ENCODE data around the gene ADAM15. TPM values are rescaled to one million over a fixed set of nuclear protein-coding genes. Genes with fewer than 3 reads are reported as not detected.

Gene ADAM15
- polyA plus RNA-seq, 2 of the 4 experiments (the other 2 are of a cell fraction): 25.6 to 33.0 TPM

DNA sequence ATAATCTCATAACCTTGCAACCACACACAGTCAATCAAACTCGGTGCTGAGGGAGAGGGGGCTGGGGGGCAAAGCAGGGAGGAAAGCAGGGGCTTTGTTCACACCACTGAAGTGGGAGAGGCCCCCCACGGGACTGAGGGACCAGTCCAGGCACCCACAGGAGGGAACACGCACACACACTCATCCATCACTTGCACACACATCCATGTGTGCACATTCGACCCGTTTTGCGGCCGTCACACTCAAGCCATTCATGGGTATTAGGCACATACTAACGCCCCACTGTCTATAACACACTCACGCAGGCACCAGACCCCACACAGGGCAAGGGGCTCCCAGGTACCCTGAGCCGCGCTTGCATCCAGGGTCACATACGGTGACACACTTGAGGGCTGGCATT lies 41.5 kb downstream of the ADAM15 start:
- CTCF ChIA-PET: interaction anchor here (2.0 to 13.8 kb wide), 7 partner anchors 13 to 80 kb away, joined by 8 to 384 read pairs (median 67); partner anchors contain the start of genes EFNA1, EFNA4, KRTCAP2 and SLC50A1
- POLR2A ChIA-PET: interaction anchor here (0.6 kb wide), 1 partner anchor 237 kb away, joined by 3 read pairs; no protein-coding TSS in a partner anchor
- WGBS (ENCODE audit: missing lambda C conversion rate): 80% methylated on average over 12 of the region's 12 CpGs
- Histone ChIP-seq H3K4me2 (no peak overlapping the region), H3K4me1 (peaks cover 12% of the 10 kb centered on the region), H3K4me3 (no peak overlapping the region), H3K27ac (no peak overlapping the region), H3K9me3 (no peaks in the 10 kb centered on the region)
- ATAC-seq (no peak), FAIRE-seq (no peak), DNase-seq (ENCODE audit: low read depth in 1 of 2, low spot score in 1 of 2) (no peak)
- TF ChIP-seq TP53 (CRISPR knock-in tag; IDR thresholded peaks at IDR 0.05) (no peak), ZSCAN20 (CRISPR knock-in tag; IDR thresholded peaks at IDR 0.05) (no peak)
- TF ChIP-seq, protein P1, sequence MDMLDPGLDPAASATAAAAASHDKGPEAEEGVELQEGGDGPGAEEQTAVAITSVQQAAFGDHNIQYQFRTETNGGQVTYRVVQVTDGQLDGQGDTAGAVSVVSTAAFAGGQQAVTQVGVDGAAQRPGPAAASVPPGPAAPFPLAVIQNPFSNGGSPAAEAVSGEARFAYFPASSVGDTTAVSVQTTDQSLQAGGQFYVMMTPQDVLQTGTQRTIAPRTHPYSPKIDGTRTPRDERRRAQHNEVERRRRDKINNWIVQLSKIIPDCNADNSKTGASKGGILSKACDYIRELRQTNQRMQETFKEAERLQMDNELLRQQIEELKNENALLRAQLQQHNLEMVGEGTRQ (IDR thresholded peaks at IDR 0.05): no peak
- TF ChIP-seq, protein P2, sequence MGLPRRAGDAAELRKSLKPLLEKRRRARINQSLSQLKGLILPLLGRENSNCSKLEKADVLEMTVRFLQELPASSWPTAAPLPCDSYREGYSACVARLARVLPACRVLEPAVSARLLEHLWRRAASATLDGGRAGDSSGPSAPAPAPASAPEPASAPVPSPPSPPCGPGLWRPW (IDR thresholded peaks at IDR 0.05): no peak

DNA sequence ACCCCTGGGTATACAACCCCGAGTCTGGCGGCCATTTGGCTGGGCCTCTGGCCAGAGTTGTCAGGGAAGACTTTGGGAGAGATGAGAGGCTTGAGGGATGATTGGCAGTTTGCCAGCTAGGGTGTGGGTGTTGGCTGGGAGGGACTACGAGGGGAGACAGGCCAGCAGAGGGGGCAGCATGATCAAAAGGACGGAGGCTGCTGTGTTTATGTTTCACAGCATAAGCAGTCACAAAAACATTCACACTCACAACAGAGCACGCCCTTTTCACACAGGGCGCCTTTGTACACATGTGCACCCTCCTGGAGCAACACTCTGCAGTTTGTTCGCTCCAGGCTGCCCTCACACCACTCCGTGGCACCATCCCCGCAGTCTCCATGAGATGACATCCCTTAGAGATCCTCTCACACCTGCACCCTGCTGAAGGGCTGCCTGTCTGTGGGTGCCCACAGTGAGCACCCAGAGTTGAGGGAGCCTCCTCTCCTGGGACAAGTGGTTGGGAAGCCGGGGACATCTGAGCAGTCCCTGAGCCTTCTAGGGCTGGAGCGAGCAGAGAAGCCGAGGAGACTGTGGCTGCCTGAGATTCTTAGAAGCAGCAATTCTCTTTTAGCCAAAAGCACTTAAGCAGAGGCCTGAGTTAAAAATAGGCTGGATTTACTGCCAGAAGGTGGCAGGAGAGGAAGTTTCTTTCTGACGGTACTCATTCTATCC lies 43.0 kb downstream of the ADAM15 start:
- ChIA-PET CTCF (interaction anchor here (2.4 to 13.8 kb wide), 5 partner anchors 8 to 79 kb away, joined by 22 to 384 read pairs (median 175); partner anchors contain the start of genes EFNA1, KRTCAP2, SLC50A1 and TRIM46), POLR2A (no interaction called here)
- Histone ChIP-seq H3K27ac (peak overlapping the region in 1 of 2 experiments; percentile 41; a peak in 2 of 6 replicates), H3K9me3 (no peaks in the 10 kb centered on the region), H3K4me3 (no peak overlapping the region), H3K4me1 (peaks cover 12% of the 10 kb centered on the region), H3K4me2 (peak overlapping the region; percentile 43)
- DNase-seq (ENCODE audit: low read depth in 1 of 2, low spot score in 1 of 2): peak in 1 of 2 experiments; percentile 66
- WGBS (ENCODE audit: missing lambda C conversion rate): 34% methylated on average over 11 of the region's 13 CpGs
- no peak for TF ChIP-seq EHMT2 (IDR thresholded peaks at IDR 0.05; ENCODE audit: low read depth)
- TF ChIP-seq FOSL2 (IDR thresholded peaks at IDR 0.05): no peak
- no peak for TF ChIP-seq FOSL2 (CRISPR knock-in tag; IDR thresholded peaks at IDR 0.05)
- TF ChIP-seq SMC3 (IDR thresholded peaks at IDR 0.05): peak; percentile 85
- peak; percentile 73 to 76 for TF ChIP-seq RAD21 (conservative IDR thresholded peaks at IDR 0.05 in 1 of 2, IDR thresholded peaks at IDR 0.05 in 1 of 2)
- TF ChIP-seq, protein P2 (IDR thresholded peaks at IDR 0.05): no peak
- TF ChIP-seq, protein P3, sequence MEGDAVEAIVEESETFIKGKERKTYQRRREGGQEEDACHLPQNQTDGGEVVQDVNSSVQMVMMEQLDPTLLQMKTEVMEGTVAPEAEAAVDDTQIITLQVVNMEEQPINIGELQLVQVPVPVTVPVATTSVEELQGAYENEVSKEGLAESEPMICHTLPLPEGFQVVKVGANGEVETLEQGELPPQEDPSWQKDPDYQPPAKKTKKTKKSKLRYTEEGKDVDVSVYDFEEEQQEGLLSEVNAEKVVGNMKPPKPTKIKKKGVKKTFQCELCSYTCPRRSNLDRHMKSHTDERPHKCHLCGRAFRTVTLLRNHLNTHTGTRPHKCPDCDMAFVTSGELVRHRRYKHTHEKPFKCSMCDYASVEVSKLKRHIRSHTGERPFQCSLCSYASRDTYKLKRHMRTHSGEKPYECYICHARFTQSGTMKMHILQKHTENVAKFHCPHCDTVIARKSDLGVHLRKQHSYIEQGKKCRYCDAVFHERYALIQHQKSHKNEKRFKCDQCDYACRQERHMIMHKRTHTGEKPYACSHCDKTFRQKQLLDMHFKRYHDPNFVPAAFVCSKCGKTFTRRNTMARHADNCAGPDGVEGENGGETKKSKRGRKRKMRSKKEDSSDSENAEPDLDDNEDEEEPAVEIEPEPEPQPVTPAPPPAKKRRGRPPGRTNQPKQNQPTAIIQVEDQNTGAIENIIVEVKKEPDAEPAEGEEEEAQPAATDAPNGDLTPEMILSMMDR (IDR thresholded peaks at IDR 0.05): peak; percentile 74
- no peak for FAIRE-seq
- ATAC-seq: peak; percentile 80 to 84

DNA sequence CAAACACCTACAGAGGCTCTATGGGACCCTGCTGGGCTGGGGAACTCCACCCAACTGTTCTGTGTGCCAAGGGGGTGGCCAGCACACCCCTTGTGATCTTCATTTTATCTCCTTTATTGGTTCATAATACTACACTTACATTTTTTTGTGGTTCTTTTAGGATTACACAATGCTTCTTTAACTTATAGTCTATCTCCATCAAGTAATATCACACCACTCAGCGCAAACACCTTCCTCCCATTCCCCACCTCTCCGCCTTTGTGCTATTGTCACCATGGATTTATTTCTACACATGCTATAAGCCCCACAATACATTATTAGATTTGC lies 43.5 kb downstream of the ADAM15 start:
- ATAC-seq: peak in 1 of 2 experiments; percentile 6; a peak in 1 of 6 replicates
- ChIA-PET CTCF (interaction anchor here (0.9 to 13.8 kb wide), 9 partner anchors 9 to 98 kb away, joined by 4 to 309 read pairs (median 5); partner anchors contain the start of genes EFNA1, KRTCAP2, SLC50A1 and TRIM46), POLR2A (no interaction called here)
- H3K9me3 ChIP-seq: no peaks in the 10 kb centered on the region
- no peak overlapping the region for H3K27ac ChIP-seq
- H3K4me1 ChIP-seq: peaks cover 12% of the 10 kb centered on the region
- H3K4me2 ChIP-seq: peak overlapping the region; percentile 43; the same call in 1 of the 3 replicates
- WGBS (ENCODE audit: missing lambda C conversion rate): 64% methylated on average over 2 of the region's 2 CpGs
- FAIRE-seq: no peak
- no peak for TF ChIP-seq CHD2 (IDR thresholded peaks at IDR 0.05; ENCODE audit: low read length, partially characterized antibody)
- DNase-seq (ENCODE audit: low read depth in 1 of 2, low spot score in 1 of 2): no peak
- no peak overlapping the region for H3K4me3 ChIP-seq

DNA sequence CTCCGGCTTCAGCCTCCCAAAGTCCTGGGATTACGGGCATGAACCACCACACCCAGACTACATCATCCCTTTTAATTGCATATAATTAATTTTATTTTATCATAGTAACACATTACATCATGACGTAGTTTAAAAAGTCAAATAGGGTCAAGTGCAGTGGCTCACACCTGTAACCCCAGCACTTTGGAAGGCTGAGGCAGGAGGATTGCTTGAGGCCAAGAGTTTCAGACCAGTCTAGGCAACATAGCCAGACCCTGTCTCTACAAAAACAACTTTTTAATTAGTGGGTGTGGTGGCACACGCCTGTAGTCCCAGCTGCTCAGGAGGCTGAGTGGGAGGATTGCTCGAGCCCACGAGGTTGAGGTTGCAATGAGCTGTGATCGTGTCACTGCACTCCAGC lies 48.2 kb downstream of the ADAM15 start:
- Histone ChIP-seq H3K27ac (no peak overlapping the region), H3K4me1 (peaks cover under 1% of the 10 kb centered on the region; the same call in 1 of the 3 replicates), H3K9me3 (no peaks in the 10 kb centered on the region), H3K4me3 (no peak overlapping the region), H3K4me2 (no peak overlapping the region)
- 79% methylated on average over 7 of the region's 7 CpGs for WGBS (ENCODE audit: missing lambda C conversion rate)
- POLR2A ChIA-PET: no interaction called here
- ATAC-seq (no peak), FAIRE-seq (no peak), DNase-seq (ENCODE audit: low read depth in 1 of 2, low spot score in 1 of 2) (no peak)
- CTCF ChIA-PET: interaction anchor here (0.7 to 13.8 kb wide), 5 partner anchors 8 to 730 kb away, joined by 4 to 309 read pairs (median 26); partner anchors contain the start of genes EFNA1, KRTCAP2, SLC50A1 and TRIM46
- TF ChIP-seq JUN (IDR thresholded peaks at IDR 0.05) (no peak), TP53 (CRISPR knock-in tag; IDR thresholded peaks at IDR 0.05) (no peak), EHF (CRISPR knock-in tag; IDR thresholded peaks at IDR 0.05) (no peak), ZFP36 (IDR thresholded peaks at IDR 0.05; ENCODE audit: borderline replicate concordance, partially characterized antibody) (no peak), RARB (CRISPR knock-in tag; IDR thresholded peaks at IDR 0.05) (no peak), GATA3 (IDR thresholded peaks at IDR 0.05; ENCODE audit: borderline replicate concordance) (no peak), KDM5A (IDR thresholded peaks at IDR 0.05) (no peak), CEBPB (IDR thresholded peaks at IDR 0.05) (no peak), KDM1A (IDR thresholded peaks at IDR 0.05; ENCODE audit: low read depth) (no peak), MYC (IDR thresholded peaks at IDR 0.05; ENCODE audit: borderline replicate concordance, low read length) (no peak)
- TF ChIP-seq, protein P4, sequence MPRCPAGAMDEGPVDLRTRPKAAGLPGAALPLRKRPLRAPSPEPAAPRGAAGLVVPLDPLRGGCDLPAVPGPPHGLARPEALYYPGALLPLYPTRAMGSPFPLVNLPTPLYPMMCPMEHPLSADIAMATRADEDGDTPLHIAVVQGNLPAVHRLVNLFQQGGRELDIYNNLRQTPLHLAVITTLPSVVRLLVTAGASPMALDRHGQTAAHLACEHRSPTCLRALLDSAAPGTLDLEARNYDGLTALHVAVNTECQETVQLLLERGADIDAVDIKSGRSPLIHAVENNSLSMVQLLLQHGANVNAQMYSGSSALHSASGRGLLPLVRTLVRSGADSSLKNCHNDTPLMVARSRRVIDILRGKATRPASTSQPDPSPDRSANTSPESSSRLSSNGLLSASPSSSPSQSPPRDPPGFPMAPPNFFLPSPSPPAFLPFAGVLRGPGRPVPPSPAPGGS (IDR thresholded peaks at IDR 0.05): no peak
- TF ChIP-seq, protein P5, sequence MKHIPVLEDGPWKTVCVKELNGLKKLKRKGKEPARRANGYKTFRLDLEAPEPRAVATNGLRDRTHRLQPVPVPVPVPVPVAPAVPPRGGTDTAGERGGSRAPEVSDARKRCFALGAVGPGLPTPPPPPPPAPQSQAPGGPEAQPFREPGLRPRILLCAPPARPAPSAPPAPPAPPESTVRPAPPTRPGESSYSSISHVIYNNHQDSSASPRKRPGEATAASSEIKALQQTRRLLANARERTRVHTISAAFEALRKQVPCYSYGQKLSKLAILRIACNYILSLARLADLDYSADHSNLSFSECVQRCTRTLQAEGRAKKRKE (CRISPR knock-in tag; IDR thresholded peaks at IDR 0.05; ENCODE audit: low read depth): no peak

Data from A549 (cell line).